Subcutaneous adipose tissue (tissue), 4 donors: ENCODE results near the gene CENPB. TPM values are rescaled to one million over a fixed set of nuclear protein-coding genes. Genes with fewer than 3 reads are reported as not detected.

Experiments
- total RNA-seq, 4 donors: library from RNA; depleted of rRNA; stranded (reverse); fragments of >200 nt; gene quantifications; one replicate each; pipeline ENCODE4 v1.1.0, GENCODE V29; 2016
- TF ChIP-seq, protein P1 (sequence below): fragments of 450-650 bp; IDR thresholded peaks from one replicate; pipeline ENCODE4 v1.5.1; 2016; ENCODE audit warnings: low read depth, mild to moderate bottlenecking, control low read depth, antibody characterized with exemption, moderate library complexity

CENPB gene
- total RNA-seq, 4 donors from 2014 or later: 36.5 to 101 (median 51.4) TPM

DNA sequence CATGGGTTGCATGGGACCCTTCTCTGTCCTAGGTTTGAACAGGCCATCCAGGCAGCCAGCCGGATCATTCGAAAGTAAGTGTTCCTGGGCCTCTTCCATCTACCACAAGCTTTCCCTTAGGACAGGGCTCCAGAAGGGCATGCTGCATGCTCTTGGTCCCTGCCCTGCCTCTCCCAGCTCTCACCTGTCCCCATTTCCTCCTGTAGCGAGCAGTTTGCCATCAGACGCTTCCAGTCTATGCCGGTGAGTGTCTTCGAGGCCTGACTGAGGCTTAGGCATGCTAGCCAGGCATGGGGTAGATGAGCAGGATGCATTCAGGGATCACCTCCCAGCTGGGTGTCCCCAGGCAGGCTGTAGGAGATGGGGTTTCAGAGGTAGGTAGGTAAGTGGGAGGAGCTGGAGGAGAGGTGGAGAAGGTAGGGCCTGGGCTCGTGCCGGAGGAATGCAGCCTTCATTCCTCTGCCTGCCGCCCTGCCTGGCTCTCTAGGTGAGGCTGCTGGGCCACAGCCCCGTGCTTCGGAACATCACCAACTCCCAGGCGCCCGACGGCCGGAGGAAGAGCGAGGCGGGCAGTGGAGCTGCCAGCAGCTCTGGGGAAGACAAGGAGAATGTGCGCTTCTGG lies 13.8 kb upstream of the CENPB start:
- TF ChIP-seq, protein P1, sequence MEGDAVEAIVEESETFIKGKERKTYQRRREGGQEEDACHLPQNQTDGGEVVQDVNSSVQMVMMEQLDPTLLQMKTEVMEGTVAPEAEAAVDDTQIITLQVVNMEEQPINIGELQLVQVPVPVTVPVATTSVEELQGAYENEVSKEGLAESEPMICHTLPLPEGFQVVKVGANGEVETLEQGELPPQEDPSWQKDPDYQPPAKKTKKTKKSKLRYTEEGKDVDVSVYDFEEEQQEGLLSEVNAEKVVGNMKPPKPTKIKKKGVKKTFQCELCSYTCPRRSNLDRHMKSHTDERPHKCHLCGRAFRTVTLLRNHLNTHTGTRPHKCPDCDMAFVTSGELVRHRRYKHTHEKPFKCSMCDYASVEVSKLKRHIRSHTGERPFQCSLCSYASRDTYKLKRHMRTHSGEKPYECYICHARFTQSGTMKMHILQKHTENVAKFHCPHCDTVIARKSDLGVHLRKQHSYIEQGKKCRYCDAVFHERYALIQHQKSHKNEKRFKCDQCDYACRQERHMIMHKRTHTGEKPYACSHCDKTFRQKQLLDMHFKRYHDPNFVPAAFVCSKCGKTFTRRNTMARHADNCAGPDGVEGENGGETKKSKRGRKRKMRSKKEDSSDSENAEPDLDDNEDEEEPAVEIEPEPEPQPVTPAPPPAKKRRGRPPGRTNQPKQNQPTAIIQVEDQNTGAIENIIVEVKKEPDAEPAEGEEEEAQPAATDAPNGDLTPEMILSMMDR: no peak

DNA sequence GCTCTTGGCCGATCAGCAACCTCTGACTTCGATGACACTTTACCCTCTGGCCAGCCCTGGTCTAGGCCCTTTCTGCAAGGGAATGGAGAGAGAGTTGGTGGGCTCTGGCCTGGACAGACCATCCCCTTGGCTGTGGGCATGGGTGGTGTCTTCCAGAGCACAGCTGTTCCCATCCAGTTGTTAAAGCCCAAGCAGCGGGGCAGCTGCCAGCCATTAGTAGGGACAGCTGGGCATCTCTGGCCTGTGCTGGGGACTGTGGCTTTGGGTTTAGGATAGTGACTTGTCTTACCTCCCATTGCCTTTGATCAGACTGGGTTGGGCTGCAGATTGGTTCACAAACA lies 12.3 kb upstream of the CENPB start:
- TF ChIP-seq, protein P1: no peak

DNA sequence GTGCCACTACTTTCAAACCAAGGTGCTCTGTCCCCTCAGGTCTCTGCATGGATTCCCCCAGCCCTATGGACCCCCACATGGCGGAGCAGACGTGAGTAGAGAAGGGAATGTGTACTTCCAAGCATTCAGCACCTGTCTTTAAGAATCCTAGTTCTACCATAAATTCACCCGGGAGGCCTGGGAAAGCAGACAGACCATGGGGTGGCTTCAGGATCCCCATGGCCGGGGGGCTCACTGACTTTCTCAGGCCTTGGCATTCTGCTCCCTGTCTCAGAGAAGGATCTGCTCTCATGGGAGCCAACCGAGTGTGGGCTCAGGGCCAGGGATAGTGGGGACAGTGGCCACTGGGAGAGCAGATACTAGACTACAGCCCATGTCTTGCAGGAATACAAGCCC lies 11.8 kb upstream of the CENPB start:
- TF ChIP-seq, protein P1: no peak

DNA sequence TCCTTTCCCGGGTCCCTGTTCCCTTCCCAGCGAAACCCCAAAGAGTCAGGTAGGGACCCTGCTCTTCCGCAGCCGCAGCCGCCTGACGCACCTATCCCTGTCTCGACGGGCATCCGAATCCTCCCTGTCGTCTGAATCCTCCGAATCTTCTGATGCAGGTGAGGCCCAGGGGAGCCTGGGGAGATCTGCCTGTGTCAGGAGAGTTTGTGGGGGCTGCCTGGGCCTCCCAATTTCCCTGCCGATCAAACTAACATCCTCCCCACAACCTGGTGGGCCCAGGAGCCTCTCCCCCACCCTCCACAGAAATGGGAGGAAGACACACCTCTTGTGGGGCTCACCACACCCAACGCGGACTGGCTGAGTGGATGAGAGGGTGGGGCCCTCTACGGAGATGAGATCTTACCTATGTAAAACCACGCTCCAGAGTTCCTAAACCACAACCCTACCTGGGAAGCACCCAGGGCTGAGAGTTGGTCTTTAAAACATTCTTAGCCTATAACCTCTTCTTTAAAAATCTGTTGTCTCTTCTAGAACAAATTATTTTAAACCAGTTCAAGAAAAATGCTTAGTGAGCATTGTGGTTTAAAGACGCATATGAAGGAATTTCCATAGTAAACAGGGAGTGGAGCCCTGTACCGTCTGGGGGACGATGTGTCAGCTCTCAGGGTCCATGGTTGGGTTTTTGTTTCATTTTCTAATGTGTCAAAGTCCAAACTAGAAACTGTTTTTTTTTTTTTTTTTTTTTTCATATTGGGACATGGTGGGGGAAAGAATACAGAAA lies 11.2 kb upstream of the CENPB start:
- TF ChIP-seq, protein P1: no peak

DNA sequence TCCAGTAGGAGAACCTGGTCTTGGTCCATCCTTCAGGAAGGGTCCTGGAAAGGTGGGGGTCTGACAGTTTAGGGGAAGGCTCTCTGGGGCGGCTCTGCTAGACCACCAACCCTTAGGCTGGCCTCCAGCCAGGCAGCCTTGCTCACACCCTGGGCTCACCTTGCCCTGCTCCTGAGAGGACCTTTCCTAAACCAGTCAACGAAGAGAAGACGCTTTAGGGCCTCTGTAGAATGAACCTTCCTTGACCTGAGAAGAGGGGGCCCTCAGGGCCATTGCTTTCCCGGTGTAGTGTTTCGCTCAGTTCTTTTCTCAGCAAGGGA lies 10.6 kb upstream of the CENPB start:
- TF ChIP-seq, protein P1: no peak

DNA sequence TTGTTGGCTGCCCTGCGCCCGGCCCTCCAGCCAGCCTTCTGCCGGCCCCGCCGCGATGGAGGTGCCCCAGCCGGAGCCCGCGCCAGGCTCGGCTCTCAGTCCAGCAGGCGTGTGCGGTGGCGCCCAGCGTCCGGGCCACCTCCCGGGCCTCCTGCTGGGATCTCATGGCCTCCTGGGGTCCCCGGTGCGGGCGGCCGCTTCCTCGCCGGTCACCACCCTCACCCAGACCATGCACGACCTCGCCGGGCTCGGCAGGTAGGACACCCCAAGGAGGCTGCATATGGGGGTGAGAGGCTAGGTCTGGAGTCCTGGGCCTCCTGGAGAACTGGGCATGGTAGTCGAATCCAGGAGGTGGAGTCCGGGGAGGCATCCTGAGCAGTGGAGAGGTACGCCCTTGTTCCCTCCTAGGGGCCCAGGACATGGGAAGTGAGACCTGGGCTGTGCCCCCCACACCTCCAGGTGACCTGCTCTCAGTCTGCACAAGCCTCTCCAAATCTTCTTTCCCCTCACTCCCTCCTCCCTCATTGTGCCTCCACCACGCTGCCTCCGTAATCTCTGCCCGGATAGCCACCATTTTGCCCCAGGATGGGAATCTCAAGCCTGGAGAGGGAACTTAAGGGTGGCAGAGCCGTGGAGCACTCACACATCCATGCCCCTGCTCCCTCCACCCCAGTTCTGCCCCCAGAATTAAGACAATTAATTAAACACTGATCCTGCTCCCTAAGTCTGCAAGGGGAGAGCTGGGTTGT lies 10.1 kb upstream of the CENPB start:
- TF ChIP-seq, protein P1: no peak
